ENCODE results near the gene TMTC2.

The TMTC2 gene

DNA sequence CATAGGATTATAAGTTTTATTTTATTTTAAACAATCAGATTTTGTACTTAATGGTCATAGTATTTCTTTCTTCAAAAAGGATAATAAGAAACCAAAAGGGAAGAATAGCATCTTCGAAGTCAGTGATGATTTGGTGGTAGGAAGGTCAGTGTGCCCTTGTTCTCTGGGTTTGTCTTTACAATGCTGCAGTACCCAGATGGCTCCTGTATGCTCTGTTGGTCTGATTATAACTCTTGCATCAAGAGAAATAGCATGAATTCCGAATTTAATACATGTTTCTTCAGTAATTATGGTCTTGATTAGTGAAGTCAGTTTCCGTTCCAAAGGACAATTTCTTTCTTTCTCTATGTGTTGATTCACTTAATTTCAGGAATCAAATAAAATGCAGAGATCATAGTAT, 180.2 kb downstream of the TMTC2 start:
- H3K79me2 ChIP-seq (ENCODE audit: insufficient read depth, low read length): no peaks in the 10 kb centered on the region
- H3K27ac ChIP-seq (ENCODE audit: low read depth, low read length): no peak overlapping the region
- no peak overlapping the region for H3K9ac ChIP-seq (ENCODE audit: low read length)

DNA sequence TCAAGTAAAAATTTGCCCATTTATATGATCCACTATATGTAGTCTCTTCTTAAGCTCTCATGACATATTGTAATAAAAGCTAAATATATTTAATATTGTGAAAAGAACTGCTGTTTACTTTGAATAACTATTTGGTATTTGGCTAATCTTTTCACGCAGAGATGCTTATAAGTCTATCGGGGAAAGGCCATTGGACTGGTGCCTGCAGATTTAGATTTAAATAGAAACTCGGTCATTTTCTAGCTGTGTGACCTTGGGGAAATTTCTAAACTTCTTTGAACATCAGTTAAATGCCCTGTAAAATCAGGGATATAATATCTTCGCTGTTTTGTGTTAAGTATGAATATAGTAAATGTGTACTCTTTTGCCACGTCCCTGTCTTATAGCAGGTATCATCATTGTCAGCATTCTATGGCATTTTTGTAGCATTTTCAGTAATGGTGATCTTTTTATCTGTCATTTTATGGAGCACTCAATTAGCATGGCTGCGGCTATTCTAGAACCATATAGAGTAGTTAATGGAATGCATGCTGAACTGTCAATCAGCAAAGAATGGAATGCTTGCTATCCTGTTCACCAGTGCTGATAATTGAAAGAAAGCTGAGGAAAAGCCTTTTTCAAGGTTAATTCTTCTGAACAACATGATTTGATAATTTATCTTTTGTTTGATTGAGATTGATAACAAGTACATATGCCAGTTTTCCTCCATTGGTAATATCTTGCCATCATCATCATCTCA, 181.2 kb downstream of the TMTC2 start:
- no peaks in the 10 kb centered on the region for H3K79me2 ChIP-seq (ENCODE audit: insufficient read depth, low read length)
- no peaks in the 10 kb centered on the region for H4K20me1 ChIP-seq (ENCODE audit: low read depth, low read length)
- peaks cover 18% of the 10 kb centered on the region for H3F3A ChIP-seq (ENCODE audit: insufficient read depth)
- H3K27me3 ChIP-seq (ENCODE audit: low read length): no peaks in the 10 kb centered on the region
- no peaks in the 10 kb centered on the region for H3K36me3 ChIP-seq (ENCODE audit: low read length)
- H3K4me3 ChIP-seq (ENCODE audit: insufficient read depth, low read length, poor library complexity, severe bottlenecking): no peak overlapping the region
- no peak overlapping the region for H3K4me2 ChIP-seq (ENCODE audit: low read depth, low read length, poor library complexity, severe bottlenecking)
- no peaks in the 10 kb centered on the region for H3K9me3 ChIP-seq (ENCODE audit: insufficient read depth, low read length)
- H2AFZ ChIP-seq (ENCODE audit: low read depth, low read length, severe bottlenecking): no peak overlapping the region
- no peak overlapping the region for H3K9ac ChIP-seq (ENCODE audit: low read length)
- H3K9me2 ChIP-seq (replicated peaks; ENCODE audit: insufficient read depth, low read length): no peaks in the 10 kb centered on the region
- H3K27ac ChIP-seq (ENCODE audit: low read depth, low read length): no peak overlapping the region
- TF ChIP-seq, protein P1, sequence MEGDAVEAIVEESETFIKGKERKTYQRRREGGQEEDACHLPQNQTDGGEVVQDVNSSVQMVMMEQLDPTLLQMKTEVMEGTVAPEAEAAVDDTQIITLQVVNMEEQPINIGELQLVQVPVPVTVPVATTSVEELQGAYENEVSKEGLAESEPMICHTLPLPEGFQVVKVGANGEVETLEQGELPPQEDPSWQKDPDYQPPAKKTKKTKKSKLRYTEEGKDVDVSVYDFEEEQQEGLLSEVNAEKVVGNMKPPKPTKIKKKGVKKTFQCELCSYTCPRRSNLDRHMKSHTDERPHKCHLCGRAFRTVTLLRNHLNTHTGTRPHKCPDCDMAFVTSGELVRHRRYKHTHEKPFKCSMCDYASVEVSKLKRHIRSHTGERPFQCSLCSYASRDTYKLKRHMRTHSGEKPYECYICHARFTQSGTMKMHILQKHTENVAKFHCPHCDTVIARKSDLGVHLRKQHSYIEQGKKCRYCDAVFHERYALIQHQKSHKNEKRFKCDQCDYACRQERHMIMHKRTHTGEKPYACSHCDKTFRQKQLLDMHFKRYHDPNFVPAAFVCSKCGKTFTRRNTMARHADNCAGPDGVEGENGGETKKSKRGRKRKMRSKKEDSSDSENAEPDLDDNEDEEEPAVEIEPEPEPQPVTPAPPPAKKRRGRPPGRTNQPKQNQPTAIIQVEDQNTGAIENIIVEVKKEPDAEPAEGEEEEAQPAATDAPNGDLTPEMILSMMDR (IDR thresholded peaks at IDR 0.05; ENCODE audit: insufficient read depth, low read length, poor library complexity, severe bottlenecking): no peak
- no peak for TF ChIP-seq EZH2phosphoT487 (conservative IDR thresholded peaks at IDR 0.05; ENCODE audit: low read length)

More for the DNA sequence above, 180.2 kb downstream of the TMTC2 start:
- Histone ChIP-seq H3K36me3 (ENCODE audit: low read length) (no peaks in the 10 kb centered on the region), H4K20me1 (ENCODE audit: low read depth, low read length) (no peaks in the 10 kb centered on the region), H3K4me2 (ENCODE audit: low read depth, low read length, poor library complexity, severe bottlenecking) (no peak overlapping the region), H3F3A (ENCODE audit: insufficient read depth) (peaks cover 18% of the 10 kb centered on the region), H3K27me3 (ENCODE audit: low read length) (no peaks in the 10 kb centered on the region), H3K9me3 (ENCODE audit: insufficient read depth, low read length) (no peaks in the 10 kb centered on the region), H3K9me2 (replicated peaks; ENCODE audit: insufficient read depth, low read length) (no peaks in the 10 kb centered on the region), H2AFZ (ENCODE audit: low read depth, low read length, severe bottlenecking) (no peak overlapping the region), H3K4me3 (ENCODE audit: insufficient read depth, low read length, poor library complexity, severe bottlenecking) (no peak overlapping the region)
- TF ChIP-seq, protein P1 (IDR thresholded peaks at IDR 0.05; ENCODE audit: insufficient read depth, low read length, poor library complexity, severe bottlenecking): no peak
- no peak for TF ChIP-seq EZH2phosphoT487 (conservative IDR thresholded peaks at IDR 0.05; ENCODE audit: low read length)

DNA sequence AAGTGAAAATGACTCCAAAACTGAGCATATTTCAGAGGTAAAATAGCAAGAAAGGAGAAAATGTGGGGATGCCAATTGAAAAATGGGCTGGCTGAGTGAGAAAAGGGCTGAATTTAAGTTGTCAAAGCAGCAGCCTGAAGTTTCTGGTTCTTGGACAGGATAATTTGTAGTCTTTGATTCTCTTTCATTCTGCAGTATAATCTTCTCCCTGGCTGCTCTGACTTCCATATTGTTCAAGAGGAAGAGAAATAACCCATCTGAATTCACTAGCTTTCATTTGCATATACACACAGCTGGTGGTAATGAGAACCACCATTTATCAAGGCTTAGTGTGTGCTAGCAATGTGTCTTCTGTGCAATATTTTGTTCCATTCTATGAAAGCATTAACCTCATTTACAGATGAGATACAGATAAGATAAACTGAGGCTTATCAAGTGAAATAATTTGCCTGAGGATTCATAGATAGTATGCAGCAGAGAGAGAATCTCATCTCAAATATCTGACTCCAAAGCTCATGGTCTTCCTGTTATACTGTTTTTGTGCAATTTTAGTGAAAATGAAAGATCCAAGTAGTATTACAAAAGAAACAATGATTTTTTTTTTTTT, 184.2 kb downstream of the TMTC2 start:
- Histone ChIP-seq H3K27ac (ENCODE audit: low read depth, low read length) (peak overlapping the region; percentile 87), H3K79me2 (ENCODE audit: insufficient read depth, low read length) (no peaks in the 10 kb centered on the region), H3K27me3 (ENCODE audit: low read length) (no peaks in the 10 kb centered on the region), H3K4me3 (ENCODE audit: insufficient read depth, low read length, poor library complexity, severe bottlenecking) (peak overlapping the region; percentile 10), H2AFZ (ENCODE audit: low read depth, low read length, severe bottlenecking) (peak overlapping the region; percentile 18), H3K36me3 (ENCODE audit: low read length) (no peaks in the 10 kb centered on the region), H3K9me2 (replicated peaks; ENCODE audit: insufficient read depth, low read length) (no peaks in the 10 kb centered on the region), H4K20me1 (ENCODE audit: low read depth, low read length) (no peaks in the 10 kb centered on the region), H3K4me2 (ENCODE audit: low read depth, low read length, poor library complexity, severe bottlenecking) (peak overlapping the region; percentile 61), H3K9me3 (ENCODE audit: insufficient read depth, low read length) (no peaks in the 10 kb centered on the region), H3F3A (ENCODE audit: insufficient read depth) (peaks cover 18% of the 10 kb centered on the region), H3K9ac (ENCODE audit: low read length) (peak overlapping the region; percentile 27)
- TF ChIP-seq EZH2phosphoT487 (conservative IDR thresholded peaks at IDR 0.05; ENCODE audit: low read length): no peak
- TF ChIP-seq, protein P1 (IDR thresholded peaks at IDR 0.05; ENCODE audit: insufficient read depth, low read length, poor library complexity, severe bottlenecking): no peak

All from SU-DHL-6 (cell line).